ENCODE measurements around the gene MAGEA1.

DNA sequence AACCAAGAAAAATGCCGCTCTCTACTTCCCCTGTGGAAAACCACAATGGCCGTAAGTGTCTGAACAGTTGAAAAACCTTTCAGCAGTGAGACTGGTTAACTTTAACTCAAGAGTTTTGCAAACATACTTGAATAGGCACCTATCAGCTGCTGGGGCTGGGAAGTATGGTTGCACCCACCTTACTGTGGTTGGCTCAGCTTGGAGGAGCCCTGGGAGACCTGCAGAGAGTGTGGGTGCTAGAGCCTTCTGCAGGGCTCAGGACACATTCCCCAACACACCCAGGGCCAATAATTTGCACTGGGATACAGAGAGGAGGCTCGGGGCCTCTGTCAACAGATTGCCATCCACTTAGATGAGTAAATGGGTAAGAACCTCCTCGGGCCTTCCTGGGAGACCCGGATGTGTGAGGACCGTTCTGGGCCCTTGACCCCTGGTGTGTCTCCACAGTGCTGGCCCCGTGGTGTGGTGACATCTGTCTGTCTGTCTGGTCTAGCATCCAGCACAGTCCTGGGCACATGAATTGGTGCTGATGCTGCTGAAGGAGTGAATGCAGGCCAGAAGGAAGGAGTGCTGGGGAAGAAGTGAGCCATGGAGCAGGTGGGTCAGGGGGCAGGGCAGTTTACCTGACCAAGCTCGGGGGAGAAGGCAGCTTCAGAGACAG, 46.5 kb downstream of the MAGEA1 start:
- TF ChIP-seq WT1 (tag by site-specific recombination; IDR thresholded peaks at IDR 0.05): no peak
- TF ChIP-seq ZNF639 (tag by site-specific recombination; IDR thresholded peaks at IDR 0.05): no peak
- TF ChIP-seq ZSCAN16 (tag by site-specific recombination; IDR thresholded peaks at IDR 0.05): no peak
- no peak for TF ChIP-seq PRDM1 (tag by site-specific recombination; IDR thresholded peaks at IDR 0.05)
- no peak for TF ChIP-seq ZNF324 (tag by site-specific recombination; IDR thresholded peaks at IDR 0.05)
- no peak for TF ChIP-seq ZNF704 (tag by site-specific recombination; IDR thresholded peaks at IDR 0.05)
- no peak for TF ChIP-seq CTCF (tag by site-specific recombination; IDR thresholded peaks at IDR 0.05)
- TF ChIP-seq ZNF549 (tag by site-specific recombination; IDR thresholded peaks at IDR 0.05): no peak

Data from HEK293 (cell line).